22Rv1 (cell line): ENCODE measurements around the gene PAIP1.

ENCODE experiments used
- CTCF ChIP-seq: fragments of 450-650 bp; IDR thresholded peaks from 2 replicates; pipeline ENCODE4 v1.5.1; 2017; ENCODE audit warnings: mild to moderate bottlenecking
- ZFX ChIP-seq: fragments of 450-650 bp; IDR thresholded peaks from 2 replicates; pipeline ENCODE4 v1.6.1; 2017; ENCODE audit warnings: antibody characterized with exemption, borderline replicate concordance

DNA sequence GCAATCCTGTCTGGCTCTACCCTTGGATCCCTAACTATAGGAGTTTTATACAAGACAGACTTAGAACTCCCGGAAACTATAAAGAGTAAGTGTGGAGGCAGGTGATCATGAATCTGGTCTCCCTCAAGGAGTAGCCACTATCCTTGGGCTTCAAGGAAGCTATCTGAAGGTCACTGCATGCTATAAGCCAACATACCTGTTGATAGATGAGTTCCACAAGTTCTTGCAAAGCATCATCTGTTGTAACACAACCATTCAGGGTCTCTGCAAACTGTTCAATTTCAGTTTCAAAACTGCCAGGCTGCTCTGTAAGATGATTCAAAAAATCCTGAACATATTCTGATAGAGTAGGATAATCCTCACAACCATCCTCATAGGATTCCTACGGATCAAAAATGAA lies 9.3 kb downstream of the PAIP1 start:
- no peak for TF ChIP-seq CTCF
- no peak for TF ChIP-seq ZFX
